Measurements from ENCODE around the gene SNX3.

Gene SNX3

DNA sequence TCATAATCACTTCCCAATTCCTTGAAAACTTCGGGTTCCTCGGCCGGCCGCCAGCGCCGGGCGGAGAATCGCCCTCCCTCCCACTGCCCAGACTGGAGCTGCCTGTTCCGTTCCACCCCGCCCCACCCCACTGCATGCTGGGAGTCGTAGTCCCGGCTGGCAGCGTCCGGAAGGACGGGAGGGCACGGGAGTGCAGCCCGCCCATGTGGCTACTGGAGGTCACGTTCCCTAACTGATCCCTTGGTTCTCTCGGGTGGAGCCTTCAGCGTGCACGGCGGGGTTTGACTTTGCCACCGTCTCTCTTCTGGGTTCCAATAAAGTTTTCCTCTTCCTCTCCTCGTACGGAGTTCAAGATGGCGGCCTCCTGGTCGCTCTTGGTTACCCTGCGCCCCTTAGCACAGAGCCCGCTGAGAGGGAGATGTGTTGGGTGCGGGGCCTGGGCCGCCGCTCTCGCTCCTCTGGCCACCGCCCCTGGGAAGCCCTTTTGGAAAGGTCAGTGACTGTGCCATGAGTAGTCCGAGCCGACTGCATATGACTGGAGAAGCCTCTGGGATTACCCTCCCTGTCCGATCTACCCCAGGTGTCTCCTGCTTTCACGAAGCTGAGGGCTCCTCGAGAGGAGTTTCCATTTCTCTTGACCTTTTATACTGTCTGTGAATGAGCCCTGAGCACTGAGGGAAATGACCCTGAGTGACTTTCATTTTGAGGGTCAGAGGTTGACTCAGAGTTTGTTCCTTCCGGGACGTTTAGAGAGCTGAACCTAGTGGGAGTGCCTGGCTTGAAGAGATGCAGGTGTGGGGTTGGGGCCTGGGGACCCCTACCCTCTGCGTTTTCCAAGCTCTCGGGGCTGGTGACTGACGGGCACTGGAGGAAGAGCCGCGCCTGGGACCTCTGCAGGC, 34.1 kb upstream of the SNX3 start, which contains the start of gene AFG1L (continued):
- TF ChIP-seq, protein P1, sequence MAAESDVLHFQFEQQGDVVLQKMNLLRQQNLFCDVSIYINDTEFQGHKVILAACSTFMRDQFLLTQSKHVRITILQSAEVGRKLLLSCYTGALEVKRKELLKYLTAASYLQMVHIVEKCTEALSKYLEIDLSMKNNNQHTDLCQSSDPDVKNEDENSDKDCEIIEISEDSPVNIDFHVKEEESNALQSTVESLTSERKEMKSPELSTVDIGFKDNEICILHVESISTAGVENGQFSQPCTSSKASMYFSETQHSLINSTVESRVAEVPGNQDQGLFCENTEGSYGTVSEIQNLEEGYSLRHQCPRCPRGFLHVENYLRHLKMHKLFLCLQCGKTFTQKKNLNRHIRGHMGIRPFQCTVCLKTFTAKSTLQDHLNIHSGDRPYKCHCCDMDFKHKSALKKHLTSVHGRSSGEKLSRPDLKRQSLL (tag by site-specific recombination; IDR thresholded peaks at IDR 0.05), result no peak; the same call in 1 of the 2 replicates
- no peak for TF ChIP-seq ZNF274 (IDR thresholded peaks at IDR 0.05; ENCODE audit: low read length)
- no peak for TF ChIP-seq ZNF274 (tag by site-specific recombination; IDR thresholded peaks at IDR 0.05; ENCODE audit: borderline replicate concordance)
- TF ChIP-seq ZNF174 (tag by site-specific recombination; IDR thresholded peaks at IDR 0.05), result no peak
- no peak for TF ChIP-seq ZNF707 (tag by site-specific recombination; IDR thresholded peaks at IDR 0.05)
- peak; percentile 88 for TF ChIP-seq ZBTB17 (tag by site-specific recombination; IDR thresholded peaks at IDR 0.05)
- no peak for TF ChIP-seq ZNF677 (tag by site-specific recombination; IDR thresholded peaks at IDR 0.05)
- TF ChIP-seq HOXA7 (CRISPR knock-in tag; IDR thresholded peaks at IDR 0.05; ENCODE audit: borderline replicate concordance), result no peak
- TF ChIP-seq, protein P2, sequence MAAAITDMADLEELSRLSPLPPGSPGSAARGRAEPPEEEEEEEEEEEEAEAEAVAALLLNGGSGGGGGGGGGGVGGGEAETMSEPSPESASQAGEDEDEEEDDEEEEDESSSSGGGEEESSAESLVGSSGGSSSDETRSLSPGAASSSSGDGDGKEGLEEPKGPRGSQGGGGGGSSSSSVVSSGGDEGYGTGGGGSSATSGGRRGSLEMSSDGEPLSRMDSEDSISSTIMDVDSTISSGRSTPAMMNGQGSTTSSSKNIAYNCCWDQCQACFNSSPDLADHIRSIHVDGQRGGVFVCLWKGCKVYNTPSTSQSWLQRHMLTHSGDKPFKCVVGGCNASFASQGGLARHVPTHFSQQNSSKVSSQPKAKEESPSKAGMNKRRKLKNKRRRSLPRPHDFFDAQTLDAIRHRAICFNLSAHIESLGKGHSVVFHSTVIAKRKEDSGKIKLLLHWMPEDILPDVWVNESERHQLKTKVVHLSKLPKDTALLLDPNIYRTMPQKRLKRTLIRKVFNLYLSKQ (tag by site-specific recombination; IDR thresholded peaks at IDR 0.05; ENCODE audit: borderline replicate concordance), result no peak
- TF ChIP-seq, protein P3, sequence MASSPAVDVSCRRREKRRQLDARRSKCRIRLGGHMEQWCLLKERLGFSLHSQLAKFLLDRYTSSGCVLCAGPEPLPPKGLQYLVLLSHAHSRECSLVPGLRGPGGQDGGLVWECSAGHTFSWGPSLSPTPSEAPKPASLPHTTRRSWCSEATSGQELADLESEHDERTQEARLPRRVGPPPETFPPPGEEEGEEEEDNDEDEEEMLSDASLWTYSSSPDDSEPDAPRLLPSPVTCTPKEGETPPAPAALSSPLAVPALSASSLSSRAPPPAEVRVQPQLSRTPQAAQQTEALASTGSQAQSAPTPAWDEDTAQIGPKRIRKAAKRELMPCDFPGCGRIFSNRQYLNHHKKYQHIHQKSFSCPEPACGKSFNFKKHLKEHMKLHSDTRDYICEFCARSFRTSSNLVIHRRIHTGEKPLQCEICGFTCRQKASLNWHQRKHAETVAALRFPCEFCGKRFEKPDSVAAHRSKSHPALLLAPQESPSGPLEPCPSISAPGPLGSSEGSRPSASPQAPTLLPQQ (tag by site-specific recombination; IDR thresholded peaks at IDR 0.05), result peak; percentile 65; the same call in 1 of the 2 replicates
- TF ChIP-seq ZNF585B (tag by site-specific recombination; IDR thresholded peaks at IDR 0.05), result no peak
- TF ChIP-seq ZNF202 (tag by site-specific recombination; IDR thresholded peaks at IDR 0.05; ENCODE audit: borderline replicate concordance), result no peak
- TF ChIP-seq, protein P4, sequence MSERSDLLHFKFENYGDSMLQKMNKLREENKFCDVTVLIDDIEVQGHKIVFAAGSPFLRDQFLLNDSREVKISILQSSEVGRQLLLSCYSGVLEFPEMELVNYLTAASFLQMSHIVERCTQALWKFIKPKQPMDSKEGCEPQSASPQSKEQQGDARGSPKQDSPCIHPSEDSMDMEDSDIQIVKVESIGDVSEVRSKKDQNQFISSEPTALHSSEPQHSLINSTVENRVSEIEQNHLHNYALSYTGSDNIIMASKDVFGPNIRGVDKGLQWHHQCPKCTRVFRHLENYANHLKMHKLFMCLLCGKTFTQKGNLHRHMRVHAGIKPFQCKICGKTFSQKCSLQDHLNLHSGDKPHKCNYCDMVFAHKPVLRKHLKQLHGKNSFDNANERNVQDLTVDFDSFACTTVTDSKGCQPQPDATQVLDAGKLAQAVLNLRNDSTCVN (tag by site-specific recombination; optimal IDR thresholded peaks at IDR 0.05), result peak; percentile 75
- TF ChIP-seq, protein P5, sequence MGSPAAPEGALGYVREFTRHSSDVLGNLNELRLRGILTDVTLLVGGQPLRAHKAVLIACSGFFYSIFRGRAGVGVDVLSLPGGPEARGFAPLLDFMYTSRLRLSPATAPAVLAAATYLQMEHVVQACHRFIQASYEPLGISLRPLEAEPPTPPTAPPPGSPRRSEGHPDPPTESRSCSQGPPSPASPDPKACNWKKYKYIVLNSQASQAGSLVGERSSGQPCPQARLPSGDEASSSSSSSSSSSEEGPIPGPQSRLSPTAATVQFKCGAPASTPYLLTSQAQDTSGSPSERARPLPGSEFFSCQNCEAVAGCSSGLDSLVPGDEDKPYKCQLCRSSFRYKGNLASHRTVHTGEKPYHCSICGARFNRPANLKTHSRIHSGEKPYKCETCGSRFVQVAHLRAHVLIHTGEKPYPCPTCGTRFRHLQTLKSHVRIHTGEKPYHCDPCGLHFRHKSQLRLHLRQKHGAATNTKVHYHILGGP (tag by site-specific recombination; IDR thresholded peaks at IDR 0.05), result no peak
- peak; percentile 97 for TF ChIP-seq ZBTB8A (tag by site-specific recombination; IDR thresholded peaks at IDR 0.05)
- no peak for TF ChIP-seq ZNF626 (tag by site-specific recombination; IDR thresholded peaks at IDR 0.05)
- TF ChIP-seq, protein P6, sequence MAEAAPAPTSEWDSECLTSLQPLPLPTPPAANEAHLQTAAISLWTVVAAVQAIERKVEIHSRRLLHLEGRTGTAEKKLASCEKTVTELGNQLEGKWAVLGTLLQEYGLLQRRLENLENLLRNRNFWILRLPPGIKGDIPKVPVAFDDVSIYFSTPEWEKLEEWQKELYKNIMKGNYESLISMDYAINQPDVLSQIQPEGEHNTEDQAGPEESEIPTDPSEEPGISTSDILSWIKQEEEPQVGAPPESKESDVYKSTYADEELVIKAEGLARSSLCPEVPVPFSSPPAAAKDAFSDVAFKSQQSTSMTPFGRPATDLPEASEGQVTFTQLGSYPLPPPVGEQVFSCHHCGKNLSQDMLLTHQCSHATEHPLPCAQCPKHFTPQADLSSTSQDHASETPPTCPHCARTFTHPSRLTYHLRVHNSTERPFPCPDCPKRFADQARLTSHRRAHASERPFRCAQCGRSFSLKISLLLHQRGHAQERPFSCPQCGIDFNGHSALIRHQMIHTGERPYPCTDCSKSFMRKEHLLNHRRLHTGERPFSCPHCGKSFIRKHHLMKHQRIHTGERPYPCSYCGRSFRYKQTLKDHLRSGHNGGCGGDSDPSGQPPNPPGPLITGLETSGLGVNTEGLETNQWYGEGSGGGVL (tag by site-specific recombination; IDR thresholded peaks at IDR 0.05), result peak; percentile 47
- TF ChIP-seq ZNF19 (tag by site-specific recombination; IDR thresholded peaks at IDR 0.05; ENCODE audit: low read depth), result no peak
- no peak for TF ChIP-seq ZNF221 (tag by site-specific recombination; IDR thresholded peaks at IDR 0.05; ENCODE audit: borderline replicate concordance)
- no peak for TF ChIP-seq ZNF747 (tag by site-specific recombination; IDR thresholded peaks at IDR 0.05)
- peak; percentile 3; the same call in 1 of the 2 replicates for TF ChIP-seq IKZF3 (tag by site-specific recombination; IDR thresholded peaks at IDR 0.05)
- peak; percentile 73 for TF ChIP-seq KLF9 (tag by site-specific recombination; IDR thresholded peaks at IDR 0.05; ENCODE audit: low read depth)
- TF ChIP-seq ZNF560 (tag by site-specific recombination; IDR thresholded peaks at IDR 0.05; ENCODE audit: borderline replicate concordance), result no peak
- TF ChIP-seq ZNF624 (tag by site-specific recombination; IDR thresholded peaks at IDR 0.05), result no peak
- TF ChIP-seq, protein P7, sequence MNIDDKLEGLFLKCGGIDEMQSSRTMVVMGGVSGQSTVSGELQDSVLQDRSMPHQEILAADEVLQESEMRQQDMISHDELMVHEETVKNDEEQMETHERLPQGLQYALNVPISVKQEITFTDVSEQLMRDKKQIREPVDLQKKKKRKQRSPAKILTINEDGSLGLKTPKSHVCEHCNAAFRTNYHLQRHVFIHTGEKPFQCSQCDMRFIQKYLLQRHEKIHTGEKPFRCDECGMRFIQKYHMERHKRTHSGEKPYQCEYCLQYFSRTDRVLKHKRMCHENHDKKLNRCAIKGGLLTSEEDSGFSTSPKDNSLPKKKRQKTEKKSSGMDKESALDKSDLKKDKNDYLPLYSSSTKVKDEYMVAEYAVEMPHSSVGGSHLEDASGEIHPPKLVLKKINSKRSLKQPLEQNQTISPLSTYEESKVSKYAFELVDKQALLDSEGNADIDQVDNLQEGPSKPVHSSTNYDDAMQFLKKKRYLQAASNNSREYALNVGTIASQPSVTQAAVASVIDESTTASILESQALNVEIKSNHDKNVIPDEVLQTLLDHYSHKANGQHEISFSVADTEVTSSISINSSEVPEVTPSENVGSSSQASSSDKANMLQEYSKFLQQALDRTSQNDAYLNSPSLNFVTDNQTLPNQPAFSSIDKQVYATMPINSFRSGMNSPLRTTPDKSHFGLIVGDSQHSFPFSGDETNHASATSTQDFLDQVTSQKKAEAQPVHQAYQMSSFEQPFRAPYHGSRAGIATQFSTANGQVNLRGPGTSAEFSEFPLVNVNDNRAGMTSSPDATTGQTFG (tag by site-specific recombination; IDR thresholded peaks at IDR 0.05; ENCODE audit: borderline replicate concordance), result no peak
- TF ChIP-seq ZNF76 (tag by site-specific recombination; IDR thresholded peaks at IDR 0.05; ENCODE audit: borderline replicate concordance, low read depth), result peak; percentile 97

Measured in HEK293 (cell line).